Measurements from ENCODE around the gene SCAMP4. TPM values are rescaled to one million over a fixed set of nuclear protein-coding genes. Genes with fewer than 3 reads are reported as not detected.
A peak's percentile ranks its signal among the peaks of the same experiment; 100 is the strongest.

SCAMP4 gene
- total and polyA plus RNA-seq, 9 of the 15 experiments (the other 6 are each of a cell fraction or from before 2014, with no cell fraction given), result 0.81 to 45.9 (median 12.8) TPM

- peak; percentile 66 for TF ChIP-seq C11orf30 (IDR thresholded peaks at IDR 0.05; ENCODE audit: low read depth)
- no peak for TF ChIP-seq GTF2B (IDR thresholded peaks at IDR 0.05; ENCODE audit: extremely low read depth, insufficient read length)
- TF ChIP-seq ZNF280A (IDR thresholded peaks at IDR 0.05; ENCODE audit: low read depth, partially characterized antibody), result no peak
- peak; percentile 95 for TF ChIP-seq RAD51 (IDR thresholded peaks at IDR 0.05; ENCODE audit: borderline replicate concordance, low read depth)
- no peak for TF ChIP-seq TCF3 (CRISPR knock-in tag; IDR thresholded peaks at IDR 0.05)
- TF ChIP-seq MLX (CRISPR knock-in tag; conservative IDR thresholded peaks at IDR 0.05), result no peak
- TF ChIP-seq CAMTA2 (CRISPR knock-in tag; conservative IDR thresholded peaks at IDR 0.05), result 0 out of 2 replicates have a peak, but pooled peaks have one; percentile 63
- no peak for TF ChIP-seq CREBBP (IDR thresholded peaks at IDR 0.05; ENCODE audit: low read depth, low read length)
- TF ChIP-seq ZNF347 (CRISPR knock-in tag; IDR thresholded peaks at IDR 0.05; ENCODE audit: low read depth), result no peak
- TF ChIP-seq VEZF1 (CRISPR knock-in tag; IDR thresholded peaks at IDR 0.05), result peak; percentile 76
- TF ChIP-seq ZNF609 (CRISPR knock-in tag; IDR thresholded peaks at IDR 0.05; ENCODE audit: borderline replicate concordance), result peak; percentile 92; the same call in 1 of the 2 replicates
- TF ChIP-seq PHB (CRISPR knock-in tag; IDR thresholded peaks at IDR 0.05), result no peak
- TF ChIP-seq TCF15 (CRISPR knock-in tag; IDR thresholded peaks at IDR 0.05), result no peak
- TF ChIP-seq ZNF143 (CRISPR knock-in tag; IDR thresholded peaks at IDR 0.05), result 0 out of 2 replicates have a peak, but pooled peaks have one; percentile 34
- no peak for TF ChIP-seq CBFA2T3 (IDR thresholded peaks at IDR 0.05)
- TF ChIP-seq MEF2D (tag; conservative IDR thresholded peaks at IDR 0.05; ENCODE audit: low read depth), result no peak
- no peak for TF ChIP-seq GATA2 (CRISPR knock-in tag; IDR thresholded peaks at IDR 0.05)
Observed at GRCh38 chr19:1875646-1876495, 29.3 kb upstream of the SCAMP4 start (continued).

Data from K562 (cell line).